OCI-LY7 (cell line): ENCODE data around the gene GNAI2.

Source experiments
- CTCF ChIP-seq: fragments of 200-600 bp; sonication (generic); conservative IDR thresholded peaks from 2 replicates; pipeline ENCODE4 v1.5.1; 2014; ENCODE audit warnings: mild to moderate bottlenecking, antibody characterized with exemption, low read length, moderate library complexity, mixed read lengths
- EZH2phosphoT487 ChIP-seq: fragments of 200-600 bp; sonication (generic); IDR thresholded peaks from 2 replicates; pipeline ENCODE4 v1.6.1; 2018; ENCODE audit warnings: low read depth, borderline replicate concordance, mild to moderate bottlenecking, mixed run types, antibody characterized with exemption, low read length, moderate library complexity, mixed read lengths

GRCh38 chr3:50196253-50196801, 39.7 kb upstream of the GNAI2 start:
- TF ChIP-seq CTCF, result no peak
- TF ChIP-seq EZH2phosphoT487, result no peak
